ENCODE measurements around the gene GRID1. TPM values are rescaled to one million over a fixed set of nuclear protein-coding genes. Genes with fewer than 3 reads are reported as not detected.

The GRID1 gene
- total and polyA plus RNA-seq, 10 of the 15 experiments (the other 5 are each of a cell fraction or from before 2014, with no cell fraction given), result 0.04 to 0.62 (median 0.08) TPM; not detected in 5

DNA sequence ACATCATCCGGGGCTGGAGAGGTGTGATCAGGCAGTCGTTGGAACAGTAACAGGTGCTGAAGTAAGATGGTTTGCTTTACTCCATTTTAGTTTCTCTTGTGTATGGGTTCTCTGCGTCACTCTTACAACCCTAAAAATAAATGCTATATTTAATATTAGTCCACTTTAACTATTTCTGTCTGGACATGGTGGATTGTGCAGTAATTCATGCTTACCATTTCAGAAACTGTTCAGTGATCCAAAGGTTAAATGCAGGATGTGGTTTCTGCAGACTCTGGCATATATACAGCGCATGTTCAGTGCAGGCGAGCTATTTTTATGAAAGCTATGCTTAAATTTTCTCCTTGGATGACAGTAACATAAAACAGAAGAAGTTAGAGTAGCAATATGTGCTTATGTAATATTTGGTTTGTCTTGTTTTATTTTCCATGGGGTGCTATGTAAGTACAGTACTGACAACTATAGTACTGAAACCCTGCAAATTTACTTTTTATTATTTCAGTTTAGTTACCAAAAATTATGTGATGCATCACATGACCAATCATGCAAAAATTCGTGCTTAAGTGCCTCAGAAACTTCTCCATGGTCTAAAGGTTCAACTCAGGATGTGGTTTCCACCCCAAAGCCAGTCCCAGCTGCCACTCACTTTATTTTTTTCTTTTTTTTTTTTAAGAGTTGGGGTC is 46.6 kb upstream of the GRID1 start (continued):
- TF ChIP-seq EZH2 (IDR thresholded peaks at IDR 0.05; ENCODE audit: borderline replicate concordance, control insufficient read depth, low read depth, low read length), result no peak
- no peak for TF ChIP-seq IRF4 (IDR thresholded peaks at IDR 0.05; ENCODE audit: low read depth, low read length)
- peak; percentile 65; the same call in 1 of the 2 replicates for TF ChIP-seq DPF2 (IDR thresholded peaks at IDR 0.05)
- TF ChIP-seq EED (IDR thresholded peaks at IDR 0.05; ENCODE audit: low read depth), result no peak; the same call in 1 of the 2 replicates
- TF ChIP-seq, protein P1, sequence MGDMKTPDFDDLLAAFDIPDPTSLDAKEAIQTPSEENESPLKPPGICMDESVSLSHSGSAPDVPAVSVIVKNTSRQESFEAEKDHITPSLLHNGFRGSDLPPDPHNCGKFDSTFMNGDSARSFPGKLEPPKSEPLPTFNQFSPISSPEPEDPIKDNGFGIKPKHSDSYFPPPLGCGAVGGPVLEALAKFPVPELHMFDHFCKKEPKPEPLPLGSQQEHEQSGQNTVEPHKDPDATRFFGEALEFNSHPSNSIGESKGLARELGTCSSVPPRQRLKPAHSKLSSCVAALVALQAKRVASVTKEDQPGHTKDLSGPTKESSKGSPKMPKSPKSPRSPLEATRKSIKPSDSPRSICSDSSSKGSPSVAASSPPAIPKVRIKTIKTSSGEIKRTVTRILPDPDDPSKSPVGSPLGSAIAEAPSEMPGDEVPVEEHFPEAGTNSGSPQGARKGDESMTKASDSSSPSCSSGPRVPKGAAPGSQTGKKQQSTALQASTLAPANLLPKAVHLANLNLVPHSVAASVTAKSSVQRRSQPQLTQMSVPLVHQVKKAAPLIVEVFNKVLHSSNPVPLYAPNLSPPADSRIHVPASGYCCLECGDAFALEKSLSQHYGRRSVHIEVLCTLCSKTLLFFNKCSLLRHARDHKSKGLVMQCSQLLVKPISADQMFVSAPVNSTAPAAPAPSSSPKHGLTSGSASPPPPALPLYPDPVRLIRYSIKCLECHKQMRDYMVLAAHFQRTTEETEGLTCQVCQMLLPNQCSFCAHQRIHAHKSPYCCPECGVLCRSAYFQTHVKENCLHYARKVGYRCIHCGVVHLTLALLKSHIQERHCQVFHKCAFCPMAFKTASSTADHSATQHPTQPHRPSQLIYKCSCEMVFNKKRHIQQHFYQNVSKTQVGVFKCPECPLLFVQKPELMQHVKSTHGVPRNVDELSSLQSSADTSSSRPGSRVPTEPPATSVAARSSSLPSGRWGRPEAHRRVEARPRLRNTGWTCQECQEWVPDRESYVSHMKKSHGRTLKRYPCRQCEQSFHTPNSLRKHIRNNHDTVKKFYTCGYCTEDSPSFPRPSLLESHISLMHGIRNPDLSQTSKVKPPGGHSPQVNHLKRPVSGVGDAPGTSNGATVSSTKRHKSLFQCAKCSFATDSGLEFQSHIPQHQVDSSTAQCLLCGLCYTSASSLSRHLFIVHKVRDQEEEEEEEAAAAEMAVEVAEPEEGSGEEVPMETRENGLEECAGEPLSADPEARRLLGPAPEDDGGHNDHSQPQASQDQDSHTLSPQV (IDR thresholded peaks at IDR 0.05), result 0 out of 2 replicates have a peak, but pooled peaks have one; percentile 30
- peak; percentile 76 for TF ChIP-seq NR2F1 (conservative IDR thresholded peaks at IDR 0.05)
- TF ChIP-seq TAF1 (IDR thresholded peaks at IDR 0.05; ENCODE audit: borderline replicate concordance, low read depth, low read length), result 0 out of 2 replicates have a peak, but pooled peaks have one; percentile 24
- TF ChIP-seq, protein P2, sequence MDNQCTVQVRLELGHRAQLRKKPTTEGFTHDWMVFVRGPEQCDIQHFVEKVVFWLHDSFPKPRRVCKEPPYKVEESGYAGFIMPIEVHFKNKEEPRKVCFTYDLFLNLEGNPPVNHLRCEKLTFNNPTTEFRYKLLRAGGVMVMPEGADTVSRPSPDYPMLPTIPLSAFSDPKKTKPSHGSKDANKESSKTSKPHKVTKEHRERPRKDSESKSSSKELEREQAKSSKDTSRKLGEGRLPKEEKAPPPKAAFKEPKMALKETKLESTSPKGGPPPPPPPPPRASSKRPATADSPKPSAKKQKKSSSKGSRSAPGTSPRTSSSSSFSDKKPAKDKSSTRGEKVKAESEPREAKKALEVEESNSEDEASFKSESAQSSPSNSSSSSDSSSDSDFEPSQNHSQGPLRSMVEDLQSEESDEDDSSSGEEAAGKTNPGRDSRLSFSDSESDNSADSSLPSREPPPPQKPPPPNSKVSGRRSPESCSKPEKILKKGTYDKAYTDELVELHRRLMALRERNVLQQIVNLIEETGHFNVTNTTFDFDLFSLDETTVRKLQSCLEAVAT (IDR thresholded peaks at IDR 0.05), result peak; percentile 75; the same call in 1 of the 2 replicates
- peak; percentile 75; the same call in 1 of the 2 replicates for TF ChIP-seq FOXM1 (IDR thresholded peaks at IDR 0.05; ENCODE audit: low read depth, low read length)
- TF ChIP-seq CEBPB (IDR thresholded peaks at IDR 0.05; ENCODE audit: borderline replicate concordance in 1 of 2, low read depth in 2 of 2, low read length in 2 of 2), result peak in 1 of 2 experiments; percentile 95; a peak in 2 of 4 replicates
- TF ChIP-seq ZZZ3 (IDR thresholded peaks at IDR 0.05; ENCODE audit: control insufficient read depth, insufficient read length, low read depth), result no peak
- TF ChIP-seq RB1 (IDR thresholded peaks at IDR 0.05; ENCODE audit: borderline replicate concordance), result no peak
- TF ChIP-seq ATF7 (IDR thresholded peaks at IDR 0.05; ENCODE audit: low read depth), result peak; percentile 75
- TF ChIP-seq SREBF1 (IDR thresholded peaks at IDR 0.05; ENCODE audit: low read length), result no peak
- peak; percentile 67 for TF ChIP-seq CREM (IDR thresholded peaks at IDR 0.05; ENCODE audit: low read depth)
- TF ChIP-seq ZNF24 (IDR thresholded peaks at IDR 0.05), result no peak
- TF ChIP-seq GATAD2B (conservative IDR thresholded peaks at IDR 0.05; ENCODE audit: low read depth), result no peak
- TF ChIP-seq, protein P3, sequence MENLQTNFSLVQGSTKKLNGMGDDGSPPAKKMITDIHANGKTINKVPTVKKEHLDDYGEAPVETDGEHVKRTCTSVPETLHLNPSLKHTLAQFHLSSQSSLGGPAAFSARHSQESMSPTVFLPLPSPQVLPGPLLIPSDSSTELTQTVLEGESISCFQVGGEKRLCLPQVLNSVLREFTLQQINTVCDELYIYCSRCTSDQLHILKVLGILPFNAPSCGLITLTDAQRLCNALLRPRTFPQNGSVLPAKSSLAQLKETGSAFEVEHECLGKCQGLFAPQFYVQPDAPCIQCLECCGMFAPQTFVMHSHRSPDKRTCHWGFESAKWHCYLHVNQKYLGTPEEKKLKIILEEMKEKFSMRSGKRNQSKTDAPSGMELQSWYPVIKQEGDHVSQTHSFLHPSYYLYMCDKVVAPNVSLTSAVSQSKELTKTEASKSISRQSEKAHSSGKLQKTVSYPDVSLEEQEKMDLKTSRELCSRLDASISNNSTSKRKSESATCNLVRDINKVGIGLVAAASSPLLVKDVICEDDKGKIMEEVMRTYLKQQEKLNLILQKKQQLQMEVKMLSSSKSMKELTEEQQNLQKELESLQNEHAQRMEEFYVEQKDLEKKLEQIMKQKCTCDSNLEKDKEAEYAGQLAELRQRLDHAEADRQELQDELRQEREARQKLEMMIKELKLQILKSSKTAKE (IDR thresholded peaks at IDR 0.05; ENCODE audit: low read depth, poor library complexity, severe bottlenecking), result peak; percentile 85
- peak; percentile 83 for TF ChIP-seq YY1 (IDR thresholded peaks at IDR 0.05; ENCODE audit: low read depth, low read length)
- TF ChIP-seq POU2F2 (IDR thresholded peaks at IDR 0.05; ENCODE audit: borderline replicate concordance, low read depth, low read length), result no peak; the same call in 2 of the 3 replicates
- no peak for TF ChIP-seq FOS (IDR thresholded peaks at IDR 0.05; ENCODE audit: borderline replicate concordance, extremely low read depth, insufficient read length)
- 0 out of 2 replicates have a peak, but pooled peaks have one; percentile 40 for TF ChIP-seq CHD2 (IDR thresholded peaks at IDR 0.05; ENCODE audit: borderline replicate concordance, low read depth, low read length)
- no peak for TF ChIP-seq STAT1 (conservative IDR thresholded peaks at IDR 0.05)
